ENCODE measurements around the gene MGAT2.
"Not testable (repeated sequence)": the region's sequence is repeated elsewhere in the genome, so short reads cannot be mapped to it uniquely, and the experiment has no call there.

The MGAT2 gene

DNA sequence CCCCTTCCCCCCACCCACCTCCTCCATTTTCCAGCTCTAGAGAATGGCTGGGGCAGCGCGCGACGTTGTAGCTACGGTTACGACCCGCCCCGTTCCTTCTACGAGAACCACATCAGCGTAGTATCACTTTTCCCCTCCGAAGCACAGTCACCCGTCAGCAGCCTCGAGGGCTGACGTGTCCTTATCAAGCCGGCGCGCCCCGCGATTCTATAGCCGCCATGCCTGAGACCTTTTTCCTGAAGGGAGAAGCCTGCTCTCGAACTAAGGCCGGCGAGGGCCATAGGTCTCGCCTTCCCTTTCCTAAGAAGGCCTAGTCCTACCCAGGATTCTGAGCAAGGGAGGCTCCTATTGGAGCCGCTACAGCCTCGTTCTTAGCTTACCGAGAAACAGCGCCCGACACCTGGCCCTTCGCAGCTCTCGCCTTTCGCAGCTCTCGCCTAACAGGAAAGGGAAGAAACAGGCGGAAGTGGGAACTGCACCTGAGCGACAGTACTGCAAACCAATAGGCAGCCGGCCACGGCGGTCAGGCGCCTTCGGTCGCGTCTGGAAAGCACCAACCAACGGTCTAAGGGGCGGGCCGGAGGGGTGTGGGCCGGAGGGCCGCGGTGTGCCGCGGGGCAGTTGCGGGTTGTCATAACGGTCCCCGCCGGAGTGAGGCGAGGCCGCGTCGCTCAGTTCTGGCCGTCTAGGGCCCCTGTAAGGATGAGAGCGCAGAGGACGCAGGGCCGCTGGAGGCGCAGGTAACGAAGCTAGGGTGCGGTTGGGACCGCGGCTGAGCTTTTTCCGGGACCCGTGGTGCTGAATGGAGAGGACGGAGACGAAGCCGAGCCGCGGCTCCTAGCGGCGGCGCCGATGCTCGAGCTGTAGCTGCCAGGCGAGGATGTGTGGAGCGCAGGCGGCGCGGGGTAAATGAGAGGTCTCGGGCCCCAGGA, at the start of gene MGAT2, which contains the start of gene RPL36AL:
MGAT2 (plus strand) TSS at position 618 of the 932 bp plus-strand sequence. CDS start 470 bp downstream, outside the sequence.
RPL36AL (minus strand) TSS at position 445 of the 932 bp plus-strand sequence. CDS start 1,522 bp downstream, outside the sequence.
- peak; percentile 94 for DNase-seq (ENCODE audit: low spot score)

DNA sequence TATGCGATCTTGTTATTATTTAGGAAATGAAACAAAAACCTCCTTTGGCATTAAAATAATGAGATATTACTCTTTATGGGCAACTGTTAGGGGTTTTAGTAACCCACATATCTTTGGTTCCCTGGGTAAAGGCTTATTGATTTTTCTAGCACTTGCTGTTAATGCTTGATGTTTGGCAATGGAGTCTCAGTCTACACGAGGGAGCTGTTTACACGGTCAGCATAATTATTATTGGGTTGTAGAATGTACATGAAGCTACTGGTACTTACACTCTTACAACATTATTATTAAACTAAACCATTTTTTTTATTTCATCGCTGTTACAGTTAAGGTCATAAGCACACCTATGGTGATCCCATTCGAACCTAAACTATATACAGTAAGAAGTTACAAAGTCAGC, 46.6 kb upstream of the MGAT2 start:
- DNase-seq (ENCODE audit: low spot score) = no peak

- no peak for DNase-seq (ENCODE audit: low spot score)
These were observed 42.5 kb upstream of the MGAT2 start for GRCh38 chr14:49578141-49578540.

GRCh38 chr14:49579841-49580240, 40.8 kb upstream of the MGAT2 start:
- DNase-seq (ENCODE audit: low spot score) = no peak

- DNase-seq (ENCODE audit: low spot score) = no peak
These were observed 39.1 kb upstream of the MGAT2 start for GRCh38 chr14:49581209-49582112.

- DNase-seq (ENCODE audit: low spot score) = no peak
These were observed 38.3 kb upstream of the MGAT2 start for GRCh38 chr14:49582113-49582977.

GRCh38 chr14:49583629-49584028, 37.0 kb upstream of the MGAT2 start:
- DNase-seq (ENCODE audit: low spot score) = no peak

DNA sequence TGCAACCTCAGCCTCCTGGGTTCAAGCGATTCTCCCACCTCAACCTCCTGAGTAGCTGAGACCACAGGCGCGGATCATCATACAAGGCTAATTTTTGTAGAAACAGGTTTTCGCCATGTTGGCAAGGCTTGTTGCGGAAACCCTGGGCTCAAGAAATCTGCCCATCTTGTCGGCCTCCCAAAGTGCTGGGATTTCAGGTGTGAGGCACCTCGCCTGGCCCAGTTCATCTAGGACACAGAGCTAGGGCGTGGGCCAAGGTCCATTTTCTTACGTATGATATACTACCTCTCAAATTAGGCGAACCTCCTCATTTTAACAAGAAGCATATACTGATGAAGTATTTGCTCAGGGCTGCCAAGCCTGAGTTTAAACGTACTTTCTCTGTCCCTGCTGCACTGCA, 36.5 kb upstream of the MGAT2 start:
- DNase-seq (ENCODE audit: low spot score) = no peak

DNA sequence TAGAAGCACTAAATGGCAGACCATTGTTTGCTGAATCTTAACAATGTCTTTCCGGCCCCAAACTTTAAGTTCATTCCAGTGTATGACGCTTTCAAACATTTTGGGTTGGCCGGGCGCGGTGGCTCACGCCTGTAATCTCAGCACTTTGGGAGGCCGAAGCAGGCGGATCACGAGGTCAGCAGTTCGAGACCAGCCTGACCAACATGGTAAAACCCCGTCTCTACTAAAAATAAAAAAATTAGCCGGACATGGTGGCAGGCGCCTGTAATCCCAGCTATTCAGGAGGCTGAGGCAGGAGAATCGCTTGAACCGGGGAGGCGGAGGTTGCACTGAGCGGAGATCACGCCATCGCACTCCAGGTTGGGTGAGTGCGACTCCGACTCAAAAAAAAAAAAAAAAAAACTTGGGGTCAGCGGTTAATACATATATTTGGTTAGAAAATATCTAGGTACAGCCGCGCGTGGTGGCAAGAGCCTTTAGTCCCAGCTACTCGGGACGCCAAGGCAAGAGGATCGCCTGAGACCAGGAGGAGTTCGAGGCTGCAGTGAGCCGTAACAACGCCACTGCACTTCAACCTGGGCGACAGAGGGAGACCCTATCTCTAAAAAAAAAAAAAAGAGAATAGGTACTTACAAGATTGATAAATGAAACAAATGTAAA, 35.5 kb upstream of the MGAT2 start:
- DNase-seq (ENCODE audit: low spot score) = not testable (repeated sequence)

GRCh38 chr14:49585803-49586672, 34.6 kb upstream of the MGAT2 start, which contains the start of gene RPS29:
Gene RPS29, minus strand, starts transcription at chr14:49586380. Its CDS starts 34 bp downstream, at chr14:49586346.
- peak; percentile 62 for DNase-seq (ENCODE audit: low spot score)

GRCh38 chr14:49586673-49587460, 33.7 kb upstream of the MGAT2 start:
- DNase-seq (ENCODE audit: low spot score) = no peak

GRCh38 chr14:49589387-49589786, 31.2 kb upstream of the MGAT2 start:
- no peak for DNase-seq (ENCODE audit: low spot score)

DNA sequence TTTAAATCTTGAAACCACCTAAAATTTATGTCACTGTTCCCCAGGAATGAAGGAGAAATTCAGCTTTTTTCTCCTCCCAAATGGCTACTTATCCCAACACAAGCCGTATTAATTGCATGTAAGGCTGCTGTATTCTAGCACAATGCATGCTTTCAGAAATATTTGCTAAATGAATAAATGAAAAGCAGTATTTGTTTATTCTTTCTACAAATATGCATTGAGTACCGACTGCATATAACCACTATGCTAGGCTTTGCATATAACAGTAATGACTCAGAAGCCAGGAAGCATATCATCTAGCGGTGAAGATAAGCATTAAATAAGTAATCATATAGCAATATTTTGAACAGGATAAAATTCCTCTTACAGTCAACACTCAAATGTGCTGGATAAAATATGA, 27.6 kb upstream of the MGAT2 start:
- DNase-seq (ENCODE audit: low spot score) = no peak

DNA sequence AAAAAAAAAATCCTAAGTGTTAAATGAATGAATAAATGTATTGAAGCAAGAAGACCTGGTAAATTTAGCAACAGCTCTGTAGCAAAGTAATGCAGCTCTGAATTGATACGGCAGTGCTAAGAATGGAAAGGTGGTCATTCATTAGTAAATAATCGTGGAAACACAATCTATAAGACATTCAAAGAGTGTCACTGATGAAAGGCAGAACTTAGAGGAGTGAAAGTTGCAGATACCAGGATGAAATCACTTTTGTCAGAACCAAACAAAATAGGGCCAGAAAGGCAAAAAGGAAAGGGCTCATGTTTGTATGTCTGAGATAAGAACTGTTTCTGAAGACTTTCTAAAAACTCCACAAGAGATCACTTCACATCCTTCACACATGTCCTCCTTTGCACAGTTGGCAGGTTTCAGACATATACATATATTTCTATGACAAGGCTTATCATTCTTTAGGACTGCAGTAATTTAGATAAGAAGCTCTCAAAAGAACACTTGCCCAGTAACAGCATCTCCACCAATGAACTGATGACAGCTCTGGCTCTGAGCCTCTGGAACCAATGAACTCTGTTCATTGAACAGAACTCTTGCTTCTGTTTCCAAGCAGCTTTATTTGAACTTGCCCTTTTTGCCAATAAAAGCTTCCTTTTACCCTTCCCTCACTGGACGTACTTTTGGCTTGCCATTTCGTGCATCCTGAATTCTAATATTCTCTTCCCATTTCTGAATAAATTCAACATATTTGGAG, 26.1 kb upstream of the MGAT2 start:
- no peak for DNase-seq (ENCODE audit: low spot score)

DNA sequence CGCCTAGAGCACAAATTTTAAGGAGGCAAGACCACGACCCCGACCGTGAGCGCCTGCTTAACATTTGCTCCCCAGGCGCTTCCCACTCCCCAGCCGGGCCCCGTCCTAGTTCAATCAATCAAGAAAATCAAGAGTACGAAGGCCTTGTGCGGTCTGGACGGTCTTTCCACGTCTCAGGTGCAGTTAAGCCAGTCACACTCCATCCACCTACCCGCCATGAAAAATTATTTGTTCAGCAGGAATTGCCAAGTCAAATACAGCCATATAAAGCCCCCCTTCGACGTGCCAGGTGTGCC, 22.5 kb upstream of the MGAT2 start:
- no peak for DNase-seq (ENCODE audit: low spot score)

GRCh38 chr14:49598485-49599300, 21.9 kb upstream of the MGAT2 start, which contains the start of gene LRR1:
Gene LRR1, plus strand, starts transcription at chr14:49598940. Its CDS starts 81 bp downstream, at chr14:49599021.
- peak; percentile 52 for DNase-seq (ENCODE audit: low spot score)

- no peak for DNase-seq (ENCODE audit: low spot score)
These were observed 13.0 kb upstream of the MGAT2 start for GRCh38 chr14:49607583-49607982.

DNA sequence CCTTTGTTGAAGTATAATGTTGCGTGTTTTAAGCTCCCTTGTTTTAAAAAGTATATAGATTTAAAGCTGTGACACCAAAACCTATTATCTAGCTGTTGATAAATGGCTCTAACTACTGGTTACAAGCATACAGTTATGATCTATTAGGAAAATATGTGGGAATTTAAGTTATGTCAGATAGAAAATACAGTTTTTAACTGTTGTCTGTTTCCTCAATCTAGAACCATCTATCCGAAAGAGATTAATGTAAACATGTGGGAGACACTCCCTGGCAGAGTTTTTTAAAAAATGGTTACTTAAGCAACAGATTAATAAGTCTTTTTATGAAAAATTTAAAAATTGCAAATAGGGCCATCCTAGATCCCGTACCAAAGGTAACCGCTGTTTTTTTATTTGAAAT, 8.3 kb upstream of the MGAT2 start:
- DNase-seq (ENCODE audit: low spot score) = no peak
